ENCODE measurements around the gene TMEM140.

Gene TMEM140

DNA sequence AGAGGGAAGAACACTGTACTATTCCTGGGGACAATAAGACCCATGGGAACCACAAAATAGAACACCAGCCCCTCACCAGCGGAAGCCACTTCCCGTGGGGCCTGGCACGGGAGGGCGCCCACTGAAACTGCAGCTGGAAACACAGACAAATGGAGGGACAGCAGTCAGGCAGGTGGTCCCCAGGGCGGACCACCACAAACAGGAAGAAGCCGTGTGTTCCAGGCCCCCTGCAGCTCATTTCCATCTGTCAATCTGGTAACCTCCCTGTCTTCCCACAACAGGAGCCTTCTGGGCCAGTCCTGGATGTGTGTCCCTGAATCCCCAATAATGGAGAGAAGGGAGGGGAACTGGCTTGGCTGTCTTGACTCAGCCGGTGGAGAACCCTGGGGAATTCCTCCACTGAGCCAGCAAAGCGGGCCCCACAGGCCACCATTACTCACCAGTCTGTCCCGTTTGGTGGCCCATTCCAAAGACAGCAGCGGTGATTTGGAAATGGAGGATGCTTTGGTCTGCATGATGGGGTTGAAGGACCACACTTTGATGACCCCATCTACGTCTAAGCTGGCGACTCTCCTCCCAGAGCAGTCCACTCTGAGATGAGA is 46.7 kb downstream of the TMEM140 start:
- Histone ChIP-seq H3K27ac (replicated peaks; ENCODE audit: low read length) (no peak overlapping the region), H3K4me1 (ENCODE audit: control insufficient read depth in 2 of 2, insufficient read depth in 1 of 2, low read depth in 1 of 2, low read length in 2 of 2) (peaks cover 2 to 3% of the 10 kb centered on the region in 2 donors), H3K4me3 (ENCODE audit: low read length in 2 of 2) (no peak overlapping the region), H3K23ac (ENCODE audit: low read depth, low read length, poor library complexity) (no peak overlapping the region), H2BK120ac (ENCODE audit: low read depth, low read length) (no peak overlapping the region), H3K9me3 (replicated peaks in 1 of 2; ENCODE audit: control insufficient read depth in 2 of 2, insufficient read depth in 1 of 2, low read depth in 1 of 2, low read length in 2 of 2) (no peaks in the 10 kb centered on the region), H3K27me3 (ENCODE audit: control insufficient read depth in 3 of 3, insufficient read depth in 3 of 3, low read depth in 1 of 3, low read length in 3 of 3) (no peaks in the 10 kb centered on the region), H3K4ac (ENCODE audit: low read length) (no peak overlapping the region), H2AK5ac (ENCODE audit: low read depth, low read length) (no peak overlapping the region), H4K8ac (ENCODE audit: low read depth, low read length) (no peak overlapping the region), H3K36me3 (replicated peaks in 1 of 2; ENCODE audit: control insufficient read depth in 2 of 2, insufficient read depth in 2 of 2, low read length in 2 of 2) (peaks cover 1 to 66% of the 10 kb centered on the region in 2 donors), H3K9ac (ENCODE audit: low read depth, low read length, poor library complexity) (no peak overlapping the region), H2BK5ac (ENCODE audit: low read length) (no peak overlapping the region), H3K79me1 (ENCODE audit: low read depth, low read length) (no peaks in the 10 kb centered on the region), H4K91ac (ENCODE audit: low read depth, low read length, poor library complexity) (no peak overlapping the region), H2AFZ (ENCODE audit: low read length) (no peak overlapping the region), H3K18ac (ENCODE audit: low read length) (no peak overlapping the region), H3K4me2 (ENCODE audit: insufficient read depth, low read length, poor library complexity, severe bottlenecking) (no peak overlapping the region), H2BK15ac (ENCODE audit: low read length) (no peak overlapping the region), H3K14ac (ENCODE audit: low read length) (no peak overlapping the region), H2BK12ac (ENCODE audit: low read length) (no peak overlapping the region)
- DNase-seq (ENCODE audit: low spot score), result no peak
- WGBS, 2 donors (ENCODE audit: extremely low coverage in 2 of 2, insufficient read length in 2 of 2, insufficient replicate concordance in 1 of 2), result no CpG with 5 or more reads among the region's 12 CpGs

DNA sequence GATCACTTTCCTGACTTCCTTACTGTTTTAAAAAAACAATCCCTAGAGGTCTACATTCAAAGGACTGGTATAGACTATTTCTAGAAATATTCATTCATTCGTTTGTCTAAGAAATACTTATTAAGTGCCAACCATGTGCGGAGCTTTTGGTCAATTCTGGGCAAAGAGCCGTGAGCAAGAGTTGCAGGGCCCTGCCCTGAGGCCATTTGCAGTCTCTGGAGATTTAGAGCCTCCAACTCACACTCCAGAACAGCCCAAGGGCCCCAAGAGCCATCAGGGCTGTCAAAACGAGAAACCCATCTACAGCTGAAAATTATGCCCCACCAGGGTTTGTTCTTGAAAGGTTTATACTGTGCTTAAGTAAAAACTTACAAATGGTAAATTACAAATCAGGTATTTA is 47.3 kb downstream of the TMEM140 start:
- H3K23ac ChIP-seq (ENCODE audit: low read depth, low read length, poor library complexity), result no peak overlapping the region
- peaks cover 2 to 6% of the 10 kb centered on the region in 2 donors for H3K4me1 ChIP-seq (ENCODE audit: control insufficient read depth in 2 of 2, insufficient read depth in 1 of 2, low read depth in 1 of 2, low read length in 2 of 2)
- no peak overlapping the region for H2BK15ac ChIP-seq (ENCODE audit: low read length)
- no peak overlapping the region for H2BK12ac ChIP-seq (ENCODE audit: low read length)
- no peak overlapping the region for H4K91ac ChIP-seq (ENCODE audit: low read depth, low read length, poor library complexity)
- H3K27me3 ChIP-seq (ENCODE audit: control insufficient read depth in 3 of 3, insufficient read depth in 3 of 3, low read depth in 1 of 3, low read length in 3 of 3), result no peaks in the 10 kb centered on the region
- H3K79me1 ChIP-seq (ENCODE audit: low read depth, low read length), result no peaks in the 10 kb centered on the region
- H3K4me3 ChIP-seq (ENCODE audit: low read length in 2 of 2), result no peak overlapping the region
- no peak overlapping the region for H2AFZ ChIP-seq (ENCODE audit: low read length)
- H2BK120ac ChIP-seq (ENCODE audit: low read depth, low read length), result no peak overlapping the region
- no peaks in the 10 kb centered on the region for H3K9me3 ChIP-seq (replicated peaks in 1 of 2; ENCODE audit: control insufficient read depth in 2 of 2, insufficient read depth in 1 of 2, low read depth in 1 of 2, low read length in 2 of 2)
- no peak overlapping the region for H3K14ac ChIP-seq (ENCODE audit: low read length)
- no peak overlapping the region for H3K4me2 ChIP-seq (ENCODE audit: insufficient read depth, low read length, poor library complexity, severe bottlenecking)
- H2BK5ac ChIP-seq (ENCODE audit: low read length), result no peak overlapping the region
- H2AK5ac ChIP-seq (ENCODE audit: low read depth, low read length), result no peak overlapping the region
- no peak overlapping the region for H3K18ac ChIP-seq (ENCODE audit: low read length)
- H3K27ac ChIP-seq (replicated peaks; ENCODE audit: low read length), result no peak overlapping the region
- no peak overlapping the region for H3K4ac ChIP-seq (ENCODE audit: low read length)
- no peak overlapping the region for H4K8ac ChIP-seq (ENCODE audit: low read depth, low read length)
- H3K36me3 ChIP-seq (replicated peaks in 1 of 2; ENCODE audit: control insufficient read depth in 2 of 2, insufficient read depth in 2 of 2, low read length in 2 of 2), result peaks cover 1 to 66% of the 10 kb centered on the region in 2 donors
- DNase-seq (ENCODE audit: low spot score), result no peak
- no CpG with 5 or more reads among the region's 4 CpGs for WGBS, 2 donors (ENCODE audit: extremely low coverage in 2 of 2, insufficient read length in 2 of 2, insufficient replicate concordance in 1 of 2)
- no peak overlapping the region for H3K9ac ChIP-seq (ENCODE audit: low read depth, low read length, poor library complexity)

DNA sequence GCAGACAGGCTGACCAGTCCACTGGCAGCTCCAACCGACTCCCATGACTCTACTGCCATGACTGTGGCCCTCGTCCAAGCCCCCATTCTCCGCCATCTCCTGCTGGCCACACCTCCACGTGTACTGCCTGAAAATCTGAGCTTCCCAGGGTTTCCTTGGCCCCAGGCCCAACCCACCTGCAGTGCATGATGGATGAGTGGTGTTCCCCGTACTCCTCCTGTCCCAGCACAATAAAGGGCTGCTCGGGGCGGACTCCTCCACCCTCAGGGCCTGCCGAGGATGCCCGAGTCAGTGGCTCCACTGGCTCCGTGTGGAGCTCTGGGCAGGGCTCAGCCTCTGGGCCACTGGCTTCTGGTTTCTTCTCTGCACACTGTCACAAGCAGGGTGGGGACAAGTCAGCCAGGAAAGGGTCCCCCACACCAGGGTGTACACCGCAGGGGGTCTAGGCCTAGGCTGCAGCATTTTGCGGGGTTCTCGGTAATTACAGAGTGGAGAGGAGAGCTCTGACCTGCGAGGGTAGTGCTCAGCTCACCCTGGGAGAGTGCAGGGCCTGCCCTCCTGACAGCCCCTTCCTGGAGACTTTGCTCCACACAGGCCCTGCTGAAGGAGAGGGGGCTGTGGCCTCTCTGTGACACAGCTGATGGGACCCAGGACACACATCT is 48.2 kb downstream of the TMEM140 start:
- Histone ChIP-seq H3K27me3 (ENCODE audit: control insufficient read depth in 3 of 3, insufficient read depth in 3 of 3, low read depth in 1 of 3, low read length in 3 of 3) (no peaks in the 10 kb centered on the region), H2AK5ac (ENCODE audit: low read depth, low read length) (no peak overlapping the region), H3K23ac (ENCODE audit: low read depth, low read length, poor library complexity) (no peak overlapping the region), H3K4ac (ENCODE audit: low read length) (no peak overlapping the region), H2BK120ac (ENCODE audit: low read depth, low read length) (no peak overlapping the region), H2BK15ac (ENCODE audit: low read length) (no peak overlapping the region), H3K9me3 (replicated peaks in 1 of 2; ENCODE audit: control insufficient read depth in 2 of 2, insufficient read depth in 1 of 2, low read depth in 1 of 2, low read length in 2 of 2) (no peaks in the 10 kb centered on the region), H3K36me3 (replicated peaks in 1 of 2; ENCODE audit: control insufficient read depth in 2 of 2, insufficient read depth in 2 of 2, low read length in 2 of 2) (peaks cover 1 to 72% of the 10 kb centered on the region in 2 donors), H3K79me1 (ENCODE audit: low read depth, low read length) (no peaks in the 10 kb centered on the region), H3K4me1 (ENCODE audit: control insufficient read depth in 2 of 2, insufficient read depth in 1 of 2, low read depth in 1 of 2, low read length in 2 of 2) (peaks cover 2 to 6% of the 10 kb centered on the region in 2 donors), H3K4me3 (ENCODE audit: low read length in 2 of 2) (no peak overlapping the region), H3K9ac (ENCODE audit: low read depth, low read length, poor library complexity) (no peak overlapping the region), H4K91ac (ENCODE audit: low read depth, low read length, poor library complexity) (no peak overlapping the region), H2BK5ac (ENCODE audit: low read length) (no peak overlapping the region), H2AFZ (ENCODE audit: low read length) (no peak overlapping the region), H4K8ac (ENCODE audit: low read depth, low read length) (no peak overlapping the region), H3K27ac (replicated peaks; ENCODE audit: low read length) (no peak overlapping the region), H3K4me2 (ENCODE audit: insufficient read depth, low read length, poor library complexity, severe bottlenecking) (no peak overlapping the region), H3K14ac (ENCODE audit: low read length) (no peak overlapping the region), H2BK12ac (ENCODE audit: low read length) (no peak overlapping the region), H3K18ac (ENCODE audit: low read length) (peak overlapping the region; percentile 55)
- no CpG with 5 or more reads among the region's 14 CpGs for WGBS, 2 donors (ENCODE audit: extremely low coverage in 2 of 2, insufficient read length in 2 of 2, insufficient replicate concordance in 1 of 2)
- DNase-seq (ENCODE audit: low spot score), result no peak

- Histone ChIP-seq H2BK12ac (ENCODE audit: low read length) (no peak overlapping the region), H2AK5ac (ENCODE audit: low read depth, low read length) (no peak overlapping the region), H3K9ac (ENCODE audit: low read depth, low read length, poor library complexity) (peak overlapping the region; percentile 9), H3K9me3 (replicated peaks in 1 of 2; ENCODE audit: control insufficient read depth in 2 of 2, insufficient read depth in 1 of 2, low read depth in 1 of 2, low read length in 2 of 2) (no peaks in the 10 kb centered on the region), H3K36me3 (replicated peaks in 1 of 2; ENCODE audit: control insufficient read depth in 2 of 2, insufficient read depth in 2 of 2, low read length in 2 of 2) (peaks cover 1 to 73% of the 10 kb centered on the region in 2 donors), H2BK5ac (ENCODE audit: low read length) (no peak overlapping the region), H4K8ac (ENCODE audit: low read depth, low read length) (no peak overlapping the region), H2BK15ac (ENCODE audit: low read length) (no peak overlapping the region), H3K14ac (ENCODE audit: low read length) (no peak overlapping the region), H3K18ac (ENCODE audit: low read length) (no peak overlapping the region), H2AFZ (ENCODE audit: low read length) (no peak overlapping the region), H3K4me3 (ENCODE audit: low read length in 2 of 2) (no peak overlapping the region), H4K91ac (ENCODE audit: low read depth, low read length, poor library complexity) (no peak overlapping the region), H3K27ac (replicated peaks; ENCODE audit: low read length) (no peak overlapping the region), H3K27me3 (ENCODE audit: control insufficient read depth in 3 of 3, insufficient read depth in 3 of 3, low read depth in 1 of 3, low read length in 3 of 3) (no peaks in the 10 kb centered on the region), H3K4ac (ENCODE audit: low read length) (no peak overlapping the region), H3K4me2 (ENCODE audit: insufficient read depth, low read length, poor library complexity, severe bottlenecking) (no peak overlapping the region), H3K23ac (ENCODE audit: low read depth, low read length, poor library complexity) (no peak overlapping the region), H2BK120ac (ENCODE audit: low read depth, low read length) (no peak overlapping the region), H3K79me1 (ENCODE audit: low read depth, low read length) (no peaks in the 10 kb centered on the region), H3K4me1 (ENCODE audit: control insufficient read depth in 2 of 2, insufficient read depth in 1 of 2, low read depth in 1 of 2, low read length in 2 of 2) (peaks cover 2 to 6% of the 10 kb centered on the region in 2 donors)
- WGBS, 2 donors (ENCODE audit: extremely low coverage in 2 of 2, insufficient read length in 2 of 2, insufficient replicate concordance in 1 of 2), result no CpG with 5 or more reads among the region's 2 CpGs
- DNase-seq (ENCODE audit: low spot score), result no peak
Observed at GRCh38 chr7:135197343-135197742, 49.5 kb downstream of the TMEM140 start.
